T1000 (cell line): Measurements from ENCODE around the gene CTSA.
A peak's percentile ranks its signal among the peaks of the same experiment; 100 is the strongest.

Experiments used
- DNase-seq: peaks from one replicate; lab custom pipeline; 2025; ENCODE audit warnings: mixed read lengths; lab: John Stamatoyannopoulos, UW

CTSA gene

GRCh38 chr20:45890985-45891983 is at the start of gene CTSA, which contains the start of gene NEURL2:
CTSA (plus strand) TSS chr20:45891335; CDS start chr20:45891569, 234 bp downstream.
NEURL2 (minus strand) TSS chr20:45891208; CDS start chr20:45890991, 217 bp downstream.
- peak; percentile 95 for DNase-seq

- DNase-seq: no peak
Observed at GRCh38 chr20:45841407-45842129, 49.6 kb upstream of the CTSA start.

- no peak for DNase-seq
Observed at GRCh38 chr20:45842169-45842812, 48.8 kb upstream of the CTSA start.

GRCh38 chr20:45843506-45843905 is 47.6 kb upstream of the CTSA start:
- DNase-seq: no peak

- no peak for DNase-seq
Observed at GRCh38 chr20:45845452-45845851, 45.7 kb upstream of the CTSA start.

- DNase-seq: no peak
Observed at GRCh38 chr20:45848421-45848820, 42.7 kb upstream of the CTSA start.

GRCh38 chr20:45848969-45849582 is 42.1 kb upstream of the CTSA start:
- no peak for DNase-seq

- no peak for DNase-seq
Observed at GRCh38 chr20:45850238-45850637, 40.9 kb upstream of the CTSA start.

GRCh38 chr20:45850926-45851325 is 40.2 kb upstream of the CTSA start:
- DNase-seq: no peak

GRCh38 chr20:45851501-45851900 is 39.6 kb upstream of the CTSA start:
- no peak for DNase-seq

- no peak for DNase-seq
Observed at GRCh38 chr20:45852326-45852725, 38.8 kb upstream of the CTSA start.

- DNase-seq: no peak
Observed at GRCh38 chr20:45853484-45853883, 37.7 kb upstream of the CTSA start.

GRCh38 chr20:45857114-45857881 is 33.8 kb upstream of the CTSA start, which contains the start of the genes ACOT8 and ZSWIM3:
ACOT8 (minus strand) TSS chr20:45857392; CDS start chr20:45857315, 77 bp downstream.
ZSWIM3 (plus strand) TSS chr20:45857614; CDS start chr20:45857826, 212 bp downstream.
- DNase-seq: peak; percentile 99

- no peak for DNase-seq
Observed at GRCh38 chr20:45857882-45858216, 33.3 kb upstream of the CTSA start.

GRCh38 chr20:45859916-45860315 is 31.2 kb upstream of the CTSA start:
- DNase-seq: no peak

GRCh38 chr20:45860560-45861220 is 30.4 kb upstream of the CTSA start:
- DNase-seq: no peak

GRCh38 chr20:45861221-45862075 is 29.7 kb upstream of the CTSA start:
- DNase-seq: no peak

GRCh38 chr20:45863543-45864470 is 27.3 kb upstream of the CTSA start:
- DNase-seq: no peak
